Caco-2 (cell line): ENCODE results near the gene ENAH. TPM values are rescaled to one million over a fixed set of nuclear protein-coding genes. Genes with fewer than 3 reads are reported as not detected.

Source experiments
- BruUV-seq: library from RNA; stranded (reverse); fragments of 400-500 nt; replicated peaks from 2 replicates; lab custom pipeline; 2021; lab: Mats Ljungman, UMichigan
- CTCF ChIA-PET: fragments of 300-600 bp; sonication (Branson Sonifier 250); formaldehyde crosslinking; loops from one replicate; lab custom pipeline; 2022; ENCODE audit warnings: antibody characterized with exemption; lab: Charles Lee
- POLR2A ChIA-PET: fragments of 300-600 bp; sonication (Branson Sonifier 250); formaldehyde crosslinking; loops from one replicate; lab custom pipeline; 2022; ENCODE audit warnings: antibody characterized with exemption; lab: Charles Lee
- DNase-seq, 2 experiments: peaks; one replicate each; pipeline versions ENCODE4 v3.0.0 to v3.0.0-alpha.2; 2020 to 2022
- H3K27me3 ChIP-seq: replicated peaks from 2 replicates; pipeline ENCODE4 v1.6.0; 2011; ENCODE audit warnings: low read length; ENCODE audit not compliant: control insufficient read depth, insufficient read depth
- H3K36me3 ChIP-seq: 2 replicates; pipeline ENCODE4 v1.5.1; 2011; ENCODE audit warnings: low read length; ENCODE audit not compliant: control insufficient read depth, insufficient read depth
- H3K4me1 ChIP-seq: fragments of 250-450 bp; sonication (Bioruptor Pico); 2 replicates; pipeline ENCODE4 v1.5.1; 2020; ENCODE audit warnings: mild to moderate bottlenecking
- H3K4me3 ChIP-seq: 2 replicates; pipeline ENCODE4 v1.5.1; 2011; ENCODE audit warnings: low read depth, mild to moderate bottlenecking, control low read depth, low read length
- H3K9me3 ChIP-seq: fragments of 250-450 bp; sonication (Bioruptor Pico); 2 replicates; pipeline ENCODE4 v1.5.1; 2020; ENCODE audit warnings: mild to moderate bottlenecking, moderate library complexity
- H3K27ac Mint-ChIP-seq: one replicate; pipeline ENCODE4 v1.8.0; 2022; ENCODE audit warnings: mixed read lengths; ENCODE audit not compliant: unreplicated experiment
- H3K27me3 Mint-ChIP-seq: one replicate; pipeline ENCODE4 v1.8.0; 2022; ENCODE audit warnings: mixed read lengths; ENCODE audit not compliant: insufficient read depth, unreplicated experiment
- H3K36me3 Mint-ChIP-seq: one replicate; pipeline ENCODE4 v1.8.0; 2022; ENCODE audit warnings: mild to moderate bottlenecking, mixed read lengths; ENCODE audit not compliant: insufficient read depth, unreplicated experiment
- H3K4me1 Mint-ChIP-seq: one replicate; pipeline ENCODE4 v1.8.0; 2022; ENCODE audit warnings: low read depth, mixed read lengths; ENCODE audit not compliant: unreplicated experiment
- H3K4me3 Mint-ChIP-seq: one replicate; pipeline ENCODE4 v1.8.0; 2022; ENCODE audit warnings: mild to moderate bottlenecking, moderate library complexity, mixed read lengths; ENCODE audit not compliant: unreplicated experiment
- H3K9me3 Mint-ChIP-seq: one replicate; pipeline ENCODE4 v1.8.0; 2022; ENCODE audit warnings: mixed read lengths; ENCODE audit not compliant: unreplicated experiment
- intact Hi-C: fragments of 100-400 bp; cut with micrococcal nuclease; formaldehyde crosslinking; loops from one replicate; pipeline ENCODE4 v1.10.0; 2022; ENCODE audit not compliant: unreplicated experiment
- total RNA-seq: library from RNA; stranded (reverse); gene quantifications from 2 replicates; pipeline ENCODE4 v1.2.3, GENCODE V29; 2022
- TF ChIP-seq, protein P1 (sequence below), 2 experiments: fragments of 200-600 bp in 1 of 2; IDR thresholded peaks; 1 replicate in 1 of 2; 2 replicates in 1 of 2; pipeline versions ENCODE4 v1.5.1 to v1.8.0; 2011 to 2022; ENCODE audit warnings: antibody characterized with exemption in 1 of 2, control low read depth in 1 of 2, inconsistent platforms in 1 of 2, low read depth in 1 of 2, low read length in 1 of 2, mild to moderate bottlenecking in 1 of 2, moderate library complexity in 1 of 2; ENCODE audit not compliant: insufficient read depth in 1 of 2, severe bottlenecking in 1 of 2, unreplicated experiment in 1 of 2

ENAH gene
- total RNA-seq, 1 experiment from 2014 or later, result 78.0 TPM

DNA sequence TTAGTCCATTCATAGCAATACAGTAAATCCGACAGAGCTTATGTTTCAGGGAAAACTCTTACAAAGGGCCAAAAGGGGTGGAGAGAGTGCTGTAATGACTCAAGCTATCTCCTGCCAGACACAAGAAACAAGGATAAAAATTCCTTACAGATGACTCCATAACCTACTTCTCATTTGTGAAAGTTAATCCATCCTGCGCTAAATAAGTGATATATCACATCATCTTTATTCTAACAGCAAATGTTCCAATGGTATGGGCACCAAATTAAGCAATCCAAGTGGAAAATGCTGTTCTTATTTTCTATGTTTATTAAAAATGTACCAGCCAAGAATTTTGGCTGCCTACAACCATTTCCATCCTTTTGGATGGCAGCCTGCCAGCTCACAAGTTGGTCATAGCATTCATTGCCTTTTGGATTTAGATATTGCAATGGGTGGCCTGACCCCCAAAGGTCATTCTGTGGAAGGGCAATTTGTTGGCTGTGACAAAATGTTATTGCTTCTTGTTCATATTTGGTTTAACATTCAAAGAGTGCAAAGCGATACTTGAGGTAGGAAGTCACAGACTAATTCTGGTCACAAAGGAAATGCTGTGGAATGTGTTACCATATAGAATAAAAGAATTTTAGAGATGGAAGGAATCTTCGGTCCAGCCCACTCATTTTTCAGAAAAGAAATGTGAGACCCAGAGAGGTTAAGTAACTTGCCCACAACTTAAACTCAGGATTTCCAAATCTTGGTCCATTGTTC is 2.8 kb upstream of the ENAH start:
- POLR2A ChIA-PET, result interaction anchor here (1.5 kb wide), 1 partner anchor 122 kb away, joined by 6 read pairs; the partner anchor contains the start of gene SRP9
- TF ChIP-seq, protein P1, sequence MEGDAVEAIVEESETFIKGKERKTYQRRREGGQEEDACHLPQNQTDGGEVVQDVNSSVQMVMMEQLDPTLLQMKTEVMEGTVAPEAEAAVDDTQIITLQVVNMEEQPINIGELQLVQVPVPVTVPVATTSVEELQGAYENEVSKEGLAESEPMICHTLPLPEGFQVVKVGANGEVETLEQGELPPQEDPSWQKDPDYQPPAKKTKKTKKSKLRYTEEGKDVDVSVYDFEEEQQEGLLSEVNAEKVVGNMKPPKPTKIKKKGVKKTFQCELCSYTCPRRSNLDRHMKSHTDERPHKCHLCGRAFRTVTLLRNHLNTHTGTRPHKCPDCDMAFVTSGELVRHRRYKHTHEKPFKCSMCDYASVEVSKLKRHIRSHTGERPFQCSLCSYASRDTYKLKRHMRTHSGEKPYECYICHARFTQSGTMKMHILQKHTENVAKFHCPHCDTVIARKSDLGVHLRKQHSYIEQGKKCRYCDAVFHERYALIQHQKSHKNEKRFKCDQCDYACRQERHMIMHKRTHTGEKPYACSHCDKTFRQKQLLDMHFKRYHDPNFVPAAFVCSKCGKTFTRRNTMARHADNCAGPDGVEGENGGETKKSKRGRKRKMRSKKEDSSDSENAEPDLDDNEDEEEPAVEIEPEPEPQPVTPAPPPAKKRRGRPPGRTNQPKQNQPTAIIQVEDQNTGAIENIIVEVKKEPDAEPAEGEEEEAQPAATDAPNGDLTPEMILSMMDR (IDR thresholded peaks at IDR 0.05; ENCODE audit: insufficient read depth in 1 of 2, low read depth in 1 of 2, low read length in 1 of 2, severe bottlenecking in 1 of 2, unreplicated experiment in 1 of 2), result peak; percentile 12 to 32
- no peaks in the 10 kb centered on the region for H3K9me3 Mint-ChIP-seq
- Histone ChIP-seq H3K4me1 (0 out of 2 replicates have a peak, but pooled peaks cover 9% of the 10 kb centered on the region), H3K27me3 (no peaks in the 10 kb centered on the region), H3K36me3 (no peaks in the 10 kb centered on the region), H3K9me3 (no peaks in the 10 kb centered on the region), H3K4me3 (no peak overlapping the region)
- no peak overlapping the region for H3K4me3 Mint-ChIP-seq
- H3K27ac Mint-ChIP-seq, result no peak overlapping the region
- peak in 1 of 2 experiments; percentile 19 for DNase-seq
- CTCF ChIA-PET, result interaction anchor here (0.6 to 1.0 kb wide), 4 partner anchors 117 to 181 kb away, joined by 3 to 5 read pairs (median 3); no protein-coding TSS in a partner anchor
- peaks cover 17% of the 10 kb centered on the region for H3K4me1 Mint-ChIP-seq
- BruUV-seq, result no TSS peak
- peaks cover 8% of the 10 kb centered on the region for H3K36me3 Mint-ChIP-seq
- intact Hi-C loops, result loop anchor here (2.0 to 10.0 kb wide), 3 partner anchors 83 to 319 kb away; no protein-coding TSS in a partner anchor
- no peaks in the 10 kb centered on the region for H3K27me3 Mint-ChIP-seq

DNA sequence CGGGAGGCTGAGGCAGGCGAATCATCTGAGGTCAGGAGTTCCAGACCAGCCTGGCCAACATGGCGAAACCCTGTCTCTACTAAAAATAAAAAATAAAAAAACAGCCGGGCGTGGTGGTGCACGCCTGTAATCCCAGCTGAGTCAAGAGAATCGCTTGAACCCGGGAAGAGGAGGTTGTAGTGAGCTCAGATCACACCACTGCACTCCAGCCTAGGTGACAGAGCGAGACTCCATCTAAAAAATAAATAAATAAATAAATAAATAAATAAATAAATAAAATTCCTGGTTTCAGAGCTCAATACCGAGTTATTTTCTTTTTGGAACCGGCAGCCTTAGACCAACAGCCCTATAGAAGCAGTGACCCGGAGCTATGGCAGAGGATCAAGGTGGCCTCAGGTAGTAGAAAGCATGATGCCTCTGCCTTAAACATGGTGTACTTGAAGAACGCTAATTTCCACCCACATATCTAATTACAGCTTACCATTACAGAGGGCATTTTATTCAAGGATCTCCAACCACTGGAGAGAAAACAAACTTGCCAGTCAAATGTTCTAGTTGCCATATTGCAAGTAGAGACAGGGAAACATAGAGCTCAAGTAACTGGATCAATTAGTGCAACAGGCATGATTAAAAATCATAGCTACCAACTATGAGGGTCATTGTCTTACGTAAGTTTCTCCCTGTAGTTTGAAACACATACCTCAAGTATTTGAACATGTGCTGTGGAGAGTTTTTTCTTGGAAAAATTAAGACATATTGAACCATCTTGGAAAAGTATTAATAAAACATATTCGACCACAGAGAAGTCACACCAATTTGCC is 2.0 kb upstream of the ENAH start:
- BruUV-seq, result no TSS peak
- ChIA-PET CTCF (interaction anchor here (0.6 to 1.0 kb wide), 5 partner anchors 17 to 180 kb away, joined by 3 to 5 read pairs (median 3); no protein-coding TSS in a partner anchor), POLR2A (interaction anchor here (0.5 to 1.5 kb wide), 2 partner anchors 123 to 1194 kb away, joined by 3 to 6 read pairs; partner anchors contain the start of gene SRP9)
- no peaks in the 10 kb centered on the region for H3K9me3 ChIP-seq
- no peak overlapping the region for H3K4me3 ChIP-seq
- H3K27me3 Mint-ChIP-seq, result no peaks in the 10 kb centered on the region
- no peaks in the 10 kb centered on the region for H3K36me3 ChIP-seq
- H3K4me1 ChIP-seq, result peaks cover 13% of the 10 kb centered on the region; the same call in 1 of the 2 replicates
- H3K9me3 Mint-ChIP-seq, result no peaks in the 10 kb centered on the region
- peaks cover 22% of the 10 kb centered on the region for H3K4me1 Mint-ChIP-seq
- intact Hi-C loops, result loop anchor here (5.0 to 10.0 kb wide), 3 partner anchors 53 to 320 kb away; no protein-coding TSS in a partner anchor
- DNase-seq, result no peak
- peaks cover 8% of the 10 kb centered on the region for H3K36me3 Mint-ChIP-seq
- peak overlapping the region; percentile 24 for H3K4me3 Mint-ChIP-seq
- no peak overlapping the region for H3K27ac Mint-ChIP-seq
- no peaks in the 10 kb centered on the region for H3K27me3 ChIP-seq
- TF ChIP-seq, protein P1 (IDR thresholded peaks at IDR 0.05; ENCODE audit: insufficient read depth in 1 of 2, low read depth in 1 of 2, low read length in 1 of 2, severe bottlenecking in 1 of 2, unreplicated experiment in 1 of 2), result no peak

DNA sequence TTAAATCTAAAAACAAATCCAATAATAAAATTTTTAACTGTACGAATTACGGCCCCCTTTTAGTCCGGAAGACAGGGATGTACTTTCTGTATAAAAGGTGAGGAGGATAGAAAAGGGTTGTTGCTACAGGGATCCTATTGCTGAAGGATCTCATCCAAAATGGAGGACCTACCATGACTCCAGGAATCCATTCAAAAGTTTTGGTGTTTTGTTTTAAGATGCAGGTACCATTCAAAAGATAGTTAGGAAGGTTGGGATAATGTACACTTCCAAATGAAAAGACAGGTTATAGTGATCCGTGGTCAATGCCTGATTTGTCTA is 1.3 kb upstream of the ENAH start:
- CTCF ChIA-PET, result no interaction called here
- DNase-seq, result no peak
- BruUV-seq, result TSS peak; percentile 86
- Histone ChIP-seq H3K36me3 (no peaks in the 10 kb centered on the region), H3K27me3 (no peaks in the 10 kb centered on the region), H3K4me3 (peak overlapping the region; percentile 94), H3K9me3 (no peaks in the 10 kb centered on the region), H3K4me1 (peaks cover 13% of the 10 kb centered on the region; the same call in 1 of the 2 replicates)
- intact Hi-C loops, result loop anchor here (5.0 to 10.0 kb wide), 3 partner anchors 52 to 321 kb away; no protein-coding TSS in a partner anchor
- POLR2A ChIA-PET, result interaction anchor here (1.5 kb wide), 1 partner anchor 123 kb away, joined by 6 read pairs; the partner anchor contains the start of gene SRP9
- Mint-ChIP-seq H3K36me3 (peaks cover 8% of the 10 kb centered on the region), H3K4me1 (peaks cover 24% of the 10 kb centered on the region), H3K9me3 (no peaks in the 10 kb centered on the region), H3K27me3 (no peaks in the 10 kb centered on the region), H3K4me3 (peak overlapping the region; percentile 99), H3K27ac (peak overlapping the region; percentile 74)
- TF ChIP-seq, protein P1 (IDR thresholded peaks at IDR 0.05; ENCODE audit: insufficient read depth in 1 of 2, low read depth in 1 of 2, low read length in 1 of 2, severe bottlenecking in 1 of 2, unreplicated experiment in 1 of 2), result no peak
